Activated CD4-positive, alpha-beta memory T cell treated with anti-CD3 and anti-CD28 coated beads, Interleukin-2, amount 10 ng/mL, durations not matched to agents 7 days and 5 days (primary cell): ENCODE results near the gene ANKFY1. TPM values are rescaled to one million over a fixed set of nuclear protein-coding genes. Genes with fewer than 3 reads are reported as not detected.
A peak's percentile ranks its signal among the peaks of the same experiment; 100 is the strongest.

ENCODE experiments used
- CTCF ChIA-PET: fragments of 350-600 bp; sonication (Branson Sonifier 250); formaldehyde crosslinking; loops from one replicate; lab custom pipeline; 2021; ENCODE audit warnings: antibody characterized with exemption, inconsistent platforms; lab: Charles Lee
- POLR2A ChIA-PET: fragments of 350-600 bp; sonication (Branson Sonifier 250); formaldehyde crosslinking; loops from one replicate; lab custom pipeline; 2021; ENCODE audit warnings: antibody characterized with exemption; lab: Charles Lee
- DNase-seq: peaks from one replicate; pipeline ENCODE4 v3.0.0-alpha.2; 2020
- H3K27ac Mint-ChIP-seq: one replicate; pipeline ENCODE4 v1.8.0; 2021; ENCODE audit warnings: mild to moderate bottlenecking, mixed read lengths
- H3K27me3 Mint-ChIP-seq: one replicate; pipeline ENCODE4 v1.8.0; 2021; ENCODE audit warnings: mixed read lengths
- H3K36me3 Mint-ChIP-seq: one replicate; pipeline ENCODE4 v1.8.0; 2021; ENCODE audit warnings: low read depth, mixed read lengths
- H3K4me1 Mint-ChIP-seq: one replicate; pipeline ENCODE4 v1.8.0; 2021; ENCODE audit warnings: mixed read lengths
- H3K4me3 Mint-ChIP-seq: one replicate; pipeline ENCODE4 v1.8.0; 2021; ENCODE audit warnings: mild to moderate bottlenecking, mixed read lengths
- H3K9me3 Mint-ChIP-seq: one replicate; pipeline ENCODE4 v1.8.0; 2021; ENCODE audit warnings: mixed read lengths
- total RNA-seq, 2 experiments: library from RNA; stranded (reverse); gene quantifications; one replicate each; pipeline ENCODE4 v1.2.3, GENCODE V29; 2021

The ANKFY1 gene
- total RNA-seq, 2 experiments from 2014 or later = 70.7 to 71.6 TPM

- ChIA-PET POLR2A (interaction anchor here (1.1 kb wide), 1 partner anchor 28 kb away, joined by 3 read pairs; the partner anchor contains the start of gene CYB5D2), CTCF (no interaction called here)
- no peak for DNase-seq
- Mint-ChIP-seq H3K27me3 (no peaks in the 10 kb centered on the region), H3K27ac (no peak overlapping the region), H3K9me3 (no peaks in the 10 kb centered on the region), H3K36me3 (peaks cover 82% of the 10 kb centered on the region), H3K4me3 (no peak overlapping the region), H3K4me1 (peaks cover 19% of the 10 kb centered on the region)
These were observed 93.0 kb downstream of the ANKFY1 start for GRCh38 chr17:4170639-4171280.

- Mint-ChIP-seq H3K9me3 (no peaks in the 10 kb centered on the region), H3K36me3 (peaks cover 84% of the 10 kb centered on the region), H3K4me1 (peaks cover 4% of the 10 kb centered on the region), H3K27ac (no peak overlapping the region), H3K27me3 (no peaks in the 10 kb centered on the region), H3K4me3 (no peak overlapping the region)
- no peak for DNase-seq
- ChIA-PET POLR2A (interaction anchor here (1.2 to 2.3 kb wide), 2 partner anchors 8 to 24 kb away, joined by 3 to 9 read pairs; no protein-coding TSS in a partner anchor), CTCF (no interaction called here)
These were observed 96.0 kb downstream of the ANKFY1 start for GRCh38 chr17:4167786-4168185.

- Mint-ChIP-seq H3K36me3 (peaks cover 71% of the 10 kb centered on the region), H3K9me3 (no peaks in the 10 kb centered on the region), H3K4me3 (no peak overlapping the region), H3K27ac (no peak overlapping the region), H3K4me1 (peaks cover 17% of the 10 kb centered on the region), H3K27me3 (no peaks in the 10 kb centered on the region)
- no peak for DNase-seq
- CTCF ChIA-PET = interaction anchor here (0.9 to 2.2 kb wide), 3 partner anchors 10 to 252 kb away, joined by 3 to 7 read pairs (median 3); no protein-coding TSS in a partner anchor
- POLR2A ChIA-PET = interaction anchor here (1.8 to 2.3 kb wide), 2 partner anchors 10 to 11 kb away, joined by 5 to 9 read pairs; no protein-coding TSS in a partner anchor
These were observed 97.4 kb downstream of the ANKFY1 start for GRCh38 chr17:4166419-4166818.

- Mint-ChIP-seq H3K27ac (no peak overlapping the region), H3K4me1 (peaks cover 24% of the 10 kb centered on the region), H3K4me3 (no peak overlapping the region), H3K9me3 (no peaks in the 10 kb centered on the region), H3K27me3 (no peaks in the 10 kb centered on the region), H3K36me3 (peaks cover 63% of the 10 kb centered on the region)
- POLR2A ChIA-PET = interaction anchor here (0.7 to 2.3 kb wide), 4 partner anchors 10 to 22 kb away, joined by 3 to 9 read pairs (median 4); partner anchors contain the start of gene CYB5D2
- CTCF ChIA-PET = interaction anchor here (2.2 kb wide), 1 partner anchor 11 kb away, joined by 7 read pairs; no protein-coding TSS in a partner anchor
- DNase-seq = no peak
These were observed 98.3 kb downstream of the ANKFY1 start for GRCh38 chr17:4165301-4166010.

DNA sequence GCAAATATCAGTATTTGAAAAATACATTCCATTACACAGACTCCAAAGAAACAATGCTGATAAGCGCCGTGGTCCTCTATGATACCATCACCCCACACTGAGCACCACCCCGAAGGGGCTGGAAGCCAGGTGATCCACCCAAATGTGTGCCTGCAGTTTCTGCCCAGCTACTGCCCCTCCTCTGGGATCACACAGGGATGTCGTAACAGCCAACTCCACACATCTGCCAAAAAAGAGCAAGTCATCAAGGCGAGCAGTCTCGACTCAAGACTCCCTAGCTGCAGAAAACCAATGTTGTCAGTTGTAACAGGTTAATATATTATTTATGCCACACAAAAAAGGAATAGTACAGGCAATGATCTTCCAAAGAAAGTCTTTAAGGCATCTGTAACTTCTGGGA lies 99.8 kb downstream of the ANKFY1 start:
- ChIA-PET CTCF (interaction anchor here (1.1 to 2.2 kb wide), 2 partner anchors 12 to 20 kb away, joined by 5 to 7 read pairs; partner anchors contain the start of genes CYB5D2 and ZZEF1), POLR2A (interaction anchor here (1.9 to 12.7 kb wide), 2 partner anchors 12 to 20 kb away, joined by 12 to 178 read pairs; partner anchors contain the start of genes CYB5D2 and ZZEF1)
- Mint-ChIP-seq H3K36me3 (peaks cover 55% of the 10 kb centered on the region), H3K27ac (no peak overlapping the region), H3K27me3 (no peaks in the 10 kb centered on the region), H3K4me3 (no peak overlapping the region), H3K4me1 (peaks cover 24% of the 10 kb centered on the region), H3K9me3 (no peaks in the 10 kb centered on the region)
- DNase-seq = no peak

DNA sequence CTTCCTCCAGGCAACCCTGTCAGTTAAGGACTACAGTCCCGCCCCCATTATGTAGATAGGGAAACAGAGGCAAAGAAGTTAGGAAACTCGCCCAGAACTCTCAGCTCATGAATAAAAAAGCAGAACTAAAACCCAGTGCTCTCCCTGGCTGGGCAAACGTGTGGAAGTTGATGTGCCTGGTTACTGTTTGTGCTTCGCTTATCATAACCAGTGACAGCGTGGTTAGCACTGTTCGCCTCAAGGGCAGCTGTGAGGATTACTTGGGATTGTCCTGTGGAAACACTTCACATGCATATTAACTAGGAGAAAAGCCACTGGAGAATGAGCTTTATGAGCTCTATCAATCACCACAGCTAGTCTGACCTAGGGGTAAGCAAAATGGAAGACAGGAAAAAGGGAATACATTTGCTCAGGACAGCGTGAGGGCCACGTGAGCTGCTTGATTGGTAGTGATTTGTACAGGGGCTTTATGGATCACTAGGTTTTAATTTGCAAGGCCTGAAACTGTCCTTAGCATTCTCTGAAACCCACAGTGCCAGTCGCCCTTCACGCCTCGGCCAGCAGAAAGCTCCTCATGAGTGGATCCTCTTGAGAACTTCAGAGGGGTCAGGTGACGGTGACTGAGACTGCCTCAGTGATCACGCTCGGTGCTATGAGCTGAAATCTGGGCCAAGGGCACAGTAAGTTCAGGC lies 100.9 kb downstream of the ANKFY1 start:
- no peak for DNase-seq
- ChIA-PET POLR2A (interaction anchor here (1.6 to 12.7 kb wide), 4 partner anchors 10 to 19 kb away, joined by 3 to 178 read pairs (median 17); partner anchors contain the start of genes CYB5D2 and ZZEF1), CTCF (interaction anchor here (1.1 kb wide), 1 partner anchor 19 kb away, joined by 5 read pairs; the partner anchor contains the start of genes CYB5D2 and ZZEF1)
- Mint-ChIP-seq H3K4me1 (peaks cover 24% of the 10 kb centered on the region), H3K27ac (peak overlapping the region; percentile 69), H3K4me3 (no peak overlapping the region), H3K27me3 (no peaks in the 10 kb centered on the region), H3K9me3 (no peaks in the 10 kb centered on the region), H3K36me3 (peaks cover 50% of the 10 kb centered on the region)

DNA sequence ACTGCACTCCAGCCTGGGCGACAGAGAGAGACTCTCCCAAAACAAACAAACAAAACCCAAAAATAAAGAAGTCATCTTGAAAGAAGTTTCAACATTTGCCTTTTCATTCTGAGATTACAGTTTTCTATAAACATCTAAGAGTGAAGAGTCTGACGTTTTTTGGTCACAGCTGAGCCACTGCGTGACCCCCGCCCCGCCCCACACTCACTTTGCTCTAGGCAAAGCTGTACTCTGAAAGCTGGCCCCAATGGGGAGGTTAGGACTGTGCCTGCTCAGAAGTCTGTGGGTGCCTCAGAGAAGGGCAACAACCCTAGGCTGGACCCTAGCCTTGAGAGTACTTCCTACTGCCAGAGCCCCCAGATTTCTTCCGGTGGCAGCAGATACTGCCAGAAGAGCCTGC lies 101.5 kb downstream of the ANKFY1 start:
- DNase-seq = no peak
- ChIA-PET POLR2A (interaction anchor here (0.8 to 12.7 kb wide), 4 partner anchors 9 to 546 kb away, joined by 3 to 178 read pairs (median 12); partner anchors contain the start of genes CYB5D2 and ZZEF1), CTCF (no interaction called here)
- H3K27ac Mint-ChIP-seq = peak overlapping the region; percentile 69
- H3K4me1 Mint-ChIP-seq = peaks cover 24% of the 10 kb centered on the region
- peaks cover 44% of the 10 kb centered on the region for H3K36me3 Mint-ChIP-seq
- no peak overlapping the region for H3K4me3 Mint-ChIP-seq
- no peaks in the 10 kb centered on the region for H3K9me3 Mint-ChIP-seq
- H3K27me3 Mint-ChIP-seq = no peaks in the 10 kb centered on the region

GRCh38 chr17:4161967-4162305 lies 101.8 kb downstream of the ANKFY1 start:
- Mint-ChIP-seq H3K9me3 (no peaks in the 10 kb centered on the region), H3K27ac (peak overlapping the region; percentile 69), H3K27me3 (no peaks in the 10 kb centered on the region), H3K36me3 (peaks cover 40% of the 10 kb centered on the region), H3K4me3 (no peak overlapping the region), H3K4me1 (peaks cover 24% of the 10 kb centered on the region)
- no peak for DNase-seq
- POLR2A ChIA-PET = interaction anchor here (0.8 to 12.7 kb wide), 4 partner anchors 9 to 547 kb away, joined by 3 to 178 read pairs (median 12); partner anchors contain the start of genes CYB5D2 and ZZEF1
- CTCF ChIA-PET = interaction anchor here (0.8 kb wide), 1 partner anchor 316 kb away, joined by 3 read pairs; the partner anchor contains the start of gene NCBP3

DNA sequence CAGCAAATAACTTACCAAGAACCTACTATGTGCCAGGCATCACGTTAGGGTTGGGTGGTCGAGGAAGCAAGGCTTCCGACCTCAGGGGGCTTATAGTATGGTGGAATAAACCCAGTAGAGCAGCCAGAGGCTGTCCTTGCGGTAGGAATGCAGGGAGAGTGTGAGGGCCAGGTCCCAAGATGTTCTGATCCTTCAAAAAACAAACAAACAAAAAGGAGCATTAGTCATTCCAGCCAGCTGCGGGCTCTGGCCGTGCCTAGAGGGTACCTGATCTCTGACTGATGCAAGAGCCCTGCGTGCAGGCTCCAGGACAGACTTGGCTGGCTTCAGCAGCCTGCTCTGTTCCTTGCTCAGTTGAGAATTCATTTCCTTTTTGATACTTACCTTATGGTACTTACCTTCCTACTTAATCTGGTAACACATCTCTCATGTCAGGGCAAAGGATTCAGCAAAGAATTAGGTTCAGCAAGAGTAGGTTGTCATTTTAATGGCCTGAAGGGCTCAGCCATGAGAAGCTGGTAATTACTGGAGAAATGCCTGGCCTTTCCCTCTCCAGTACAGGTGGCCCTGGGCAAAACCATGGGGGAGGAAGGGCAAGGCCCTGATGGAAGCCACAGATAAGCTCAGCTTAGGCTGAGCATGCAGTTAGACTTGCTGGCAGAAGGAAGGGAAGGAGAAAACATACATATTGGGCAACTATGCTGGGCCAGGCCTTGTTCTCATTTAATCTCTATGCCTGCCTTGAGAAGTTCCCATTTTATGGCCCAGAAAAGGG lies 102.4 kb downstream of the ANKFY1 start:
- CTCF ChIA-PET = interaction anchor here (0.8 to 1.6 kb wide), 3 partner anchors 15 to 315 kb away, joined by 3 to 5 read pairs (median 3); partner anchors contain the start of gene NCBP3
- H3K27ac Mint-ChIP-seq = peak overlapping the region; percentile 69
- H3K27me3 Mint-ChIP-seq = no peaks in the 10 kb centered on the region
- H3K36me3 Mint-ChIP-seq = peaks cover 36% of the 10 kb centered on the region
- H3K4me3 Mint-ChIP-seq = no peak overlapping the region
- no peak for DNase-seq
- H3K9me3 Mint-ChIP-seq = no peaks in the 10 kb centered on the region
- H3K4me1 Mint-ChIP-seq = peaks cover 26% of the 10 kb centered on the region
- POLR2A ChIA-PET = interaction anchor here (0.8 to 12.7 kb wide), 4 partner anchors 8 to 547 kb away, joined by 3 to 178 read pairs (median 12); partner anchors contain the start of genes CYB5D2 and ZZEF1

DNA sequence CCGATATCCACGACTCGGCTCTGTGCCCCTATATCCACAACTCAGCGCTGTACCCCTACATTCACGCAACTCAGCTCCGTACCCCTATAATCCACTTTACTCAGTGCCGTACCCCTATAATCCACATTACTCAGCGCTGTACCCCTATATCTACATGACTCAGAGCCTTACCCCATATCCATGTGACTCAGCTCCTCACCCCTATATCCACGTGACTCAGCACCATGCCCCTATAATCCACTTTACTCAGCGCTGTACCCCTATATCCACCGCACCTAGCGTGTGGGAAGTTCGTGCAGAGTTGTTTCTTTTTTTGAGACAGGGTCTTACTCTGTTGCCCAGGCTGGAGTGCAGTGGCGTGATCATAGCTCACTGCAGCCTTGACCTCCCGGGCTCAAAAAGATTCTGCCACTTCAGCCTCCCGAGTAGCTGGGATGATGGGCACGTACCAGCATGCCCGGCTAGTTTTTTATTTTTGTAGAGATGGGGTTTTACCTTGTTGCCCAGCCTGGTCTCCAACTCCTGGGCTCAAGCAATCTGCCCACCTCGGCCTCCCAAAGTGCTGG lies 103.4 kb downstream of the ANKFY1 start:
- H3K4me3 Mint-ChIP-seq = no peak overlapping the region
- H3K27me3 Mint-ChIP-seq = no peaks in the 10 kb centered on the region
- H3K9me3 Mint-ChIP-seq = no peaks in the 10 kb centered on the region
- POLR2A ChIA-PET = interaction anchor here (1.1 to 12.7 kb wide), 3 partner anchors 11 to 16 kb away, joined by 3 to 178 read pairs (median 22); partner anchors contain the start of genes CYB5D2 and ZZEF1
- no peak overlapping the region for H3K27ac Mint-ChIP-seq
- CTCF ChIA-PET = interaction anchor here (1.5 to 1.6 kb wide), 2 partner anchors 16 to 17 kb away, joined by 3 to 5 read pairs; no protein-coding TSS in a partner anchor
- DNase-seq = no peak
- H3K36me3 Mint-ChIP-seq = peaks cover 27% of the 10 kb centered on the region
- peaks cover 34% of the 10 kb centered on the region for H3K4me1 Mint-ChIP-seq

DNA sequence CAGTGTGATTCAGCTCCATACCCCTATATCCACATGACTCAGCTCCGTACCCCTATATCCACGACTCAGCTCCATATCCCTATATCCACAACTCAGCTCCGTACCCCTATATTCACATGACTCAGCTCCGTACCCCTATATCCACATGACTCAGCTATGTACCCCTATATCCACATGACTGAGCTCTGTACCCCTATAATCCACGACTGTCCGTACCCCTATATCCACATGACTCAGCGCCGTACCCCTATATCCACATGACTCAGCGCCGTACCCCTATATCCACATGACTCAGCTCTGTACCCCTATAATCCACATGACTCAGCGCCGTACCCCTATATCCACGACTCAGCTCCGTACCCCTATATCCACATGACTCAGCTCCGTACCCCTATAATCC lies 104.0 kb downstream of the ANKFY1 start:
- no peak overlapping the region for H3K4me3 Mint-ChIP-seq
- H3K36me3 Mint-ChIP-seq = peaks cover 21% of the 10 kb centered on the region
- no peaks in the 10 kb centered on the region for H3K9me3 Mint-ChIP-seq
- H3K27me3 Mint-ChIP-seq = no peaks in the 10 kb centered on the region
- ChIA-PET POLR2A (interaction anchor here (1.1 to 12.7 kb wide), 3 partner anchors 10 to 16 kb away, joined by 3 to 178 read pairs (median 22); partner anchors contain the start of genes CYB5D2 and ZZEF1), CTCF (interaction anchor here (0.6 to 1.6 kb wide), 2 partner anchors 16 to 34 kb away, joined by 4 to 5 read pairs; no protein-coding TSS in a partner anchor)
- DNase-seq = no peak
- H3K27ac Mint-ChIP-seq = no peak overlapping the region
- peaks cover 35% of the 10 kb centered on the region for H3K4me1 Mint-ChIP-seq
